HCT116 (cell line): Measurements from ENCODE around the gene MED26. TPM values are rescaled to one million over a fixed set of nuclear protein-coding genes. Genes with fewer than 3 reads are reported as not detected.

ENCODE experiments used
- ATAC-seq: fragments of 200-7000 bp; cut with Tn5 transposase; 2 replicates; pipeline ENCODE4 v1.9.1; 2020; ENCODE audit warnings: mild to moderate bottlenecking, moderate library complexity
- BruUV-seq: library from RNA; stranded (reverse); fragments of 400-500 nt; replicated peaks from 2 replicates; lab custom pipeline; 2021; lab: Mats Ljungman, UMichigan
- CTCF ChIA-PET: fragments of 300-600 bp; sonication (Branson Sonifier 250); formaldehyde crosslinking; loops from one replicate; lab custom pipeline; 2021; ENCODE audit warnings: antibody characterized with exemption; lab: Charles Lee
- POLR2A ChIA-PET: fragments of 300-600, 350-600 bp; sonication (Branson Sonifier 250); formaldehyde crosslinking; loops from one replicate; lab custom pipeline; 2021; ENCODE audit warnings: antibody characterized with exemption; lab: Charles Lee
- RAD21 ChIA-PET, 2 experiments: fragments of 300-600 bp; sonication (Branson Sonifier 250); formaldehyde crosslinking; loops; one replicate each; lab custom pipeline; 2023; ENCODE audit warnings: low total read pairs in 2 of 2; ENCODE audit not compliant: uncharacterized antibody in 2 of 2, unreplicated experiment in 2 of 2, low non-redundant PET in 1 of 2; lab: Charles Lee
- DNase-seq: peaks from one replicate; pipeline ENCODE4 v3.0.0-alpha.2; 2010; ENCODE audit warnings: low read depth, low spot score
- H2AFZ ChIP-seq: fragments of 200-600 bp; shearing (Covaris generic), sonication (generic); 2 replicates; pipeline ENCODE4 v1.6.1; 2017; ENCODE audit warnings: low read depth, mixed run types, mixed read lengths, antibody characterized with exemption, low read length; ENCODE audit not compliant: poor library complexity, severe bottlenecking
- H3K27ac ChIP-seq: 2 replicates; pipeline ENCODE4 v1.5.1; 2012; ENCODE audit warnings: low read depth, low read length
- H3K27me3 ChIP-seq: fragments of 200-600 bp; sonication (generic); 2 replicates; pipeline ENCODE4 v1.6.1; 2016; ENCODE audit warnings: mixed run types, low read length, mixed read lengths; ENCODE audit not compliant: insufficient read depth
- H3K36me3 ChIP-seq, 2 experiments: fragments of 200-500 bp in 1 of 2; fragments of 200-600 bp in 1 of 2; sonication (Bioruptor generic) in 1 of 2; sonication (generic) in 1 of 2; 2 replicates each; pipeline versions ENCODE4 v1.5.1 to v1.6.1; 2014 to 2016; ENCODE audit warnings: low read length in 2 of 2, inconsistent platforms in 1 of 2, mixed read lengths in 1 of 2, mixed run types in 1 of 2; ENCODE audit not compliant: insufficient read depth in 2 of 2, control insufficient read depth in 1 of 2
- H3K4me1 ChIP-seq, 2 experiments: fragments of 200-600 bp in 1 of 2; sonication (generic) in 1 of 2; 2 replicates each; pipeline versions ENCODE4 v1.5.1 to v1.6.1; 2012 to 2017; ENCODE audit warnings: low read length in 2 of 2, inconsistent platforms in 1 of 2, mild to moderate bottlenecking in 1 of 2, mixed read lengths in 1 of 2, mixed run types in 1 of 2, moderate library complexity in 1 of 2; ENCODE audit not compliant: insufficient read depth in 2 of 2, control insufficient read depth in 1 of 2
- H3K4me2 ChIP-seq: fragments of 200-600 bp; sonication (generic); 2 replicates; pipeline ENCODE4 v1.6.1; 2017; ENCODE audit warnings: mixed run types, low read length, mixed read lengths
- H3K4me3 ChIP-seq, 2 experiments: fragments of 200-600 bp in 1 of 2; sonication (generic) in 1 of 2; replicated peaks in 1 of 2; 2 replicates each; pipeline ENCODE4 v1.5.1; 2011 to 2016; ENCODE audit warnings: low read length in 2 of 2, control low read depth in 1 of 2, low read depth in 1 of 2, mild to moderate bottlenecking in 1 of 2, mixed read lengths in 1 of 2, mixed run types in 1 of 2
- H3K79me2 ChIP-seq: fragments of 200-600 bp; sonication (generic); 2 replicates; pipeline ENCODE4 v1.6.1; 2017; ENCODE audit warnings: mild to moderate bottlenecking, mixed run types, low read length, moderate library complexity, mixed read lengths; ENCODE audit not compliant: insufficient read depth
- H3K9ac ChIP-seq: fragments of 200-600 bp; sonication (generic); 2 replicates; pipeline ENCODE4 v1.6.1; 2016; ENCODE audit warnings: low read length, mixed read lengths
- H3K9me2 ChIP-seq: fragments of 200-600 bp; sonication (generic), shearing (Covaris generic); 2 replicates; pipeline ENCODE4 v1.6.1; 2017; ENCODE audit warnings: mixed run types, mild to moderate bottlenecking, moderate library complexity; ENCODE audit not compliant: insufficient read depth
- H3K9me3 ChIP-seq, 2 experiments: fragments of 200-500 bp in 1 of 2; fragments of 200-600 bp in 1 of 2; sonication (Bioruptor generic) in 1 of 2; sonication (generic) in 1 of 2; 2 replicates each; pipeline ENCODE4 v1.6.1; 2014 to 2017; ENCODE audit warnings: low read length in 2 of 2, mixed read lengths in 2 of 2, inconsistent platforms in 1 of 2, low read depth in 1 of 2, mild to moderate bottlenecking in 1 of 2, mixed run types in 1 of 2, moderate library complexity in 1 of 2; ENCODE audit not compliant: control insufficient read depth in 1 of 2, insufficient read depth in 1 of 2
- H4K20me1 ChIP-seq: fragments of 200-600 bp; sonication (generic), shearing (Covaris generic); 2 replicates; pipeline ENCODE4 v1.6.1; 2017; ENCODE audit warnings: mixed run types, mild to moderate bottlenecking, moderate library complexity; ENCODE audit not compliant: insufficient read depth
- CBX3 ChIP-seq: IDR thresholded peaks from 2 replicates; pipeline ENCODE4 v1.6.1; 2012; ENCODE audit warnings: low read depth
- CEBPB ChIP-seq: IDR thresholded peaks from 2 replicates; pipeline ENCODE4 v1.6.1; 2012; ENCODE audit warnings: low read depth
- EGR1 ChIP-seq: IDR thresholded peaks from 2 replicates; pipeline ENCODE4 v1.6.1; 2012; ENCODE audit warnings: low read depth
- EZH2 ChIP-seq: fragments of 200-600 bp; sonication (generic); IDR thresholded peaks from 2 replicates; pipeline ENCODE4 v1.6.1; 2017; ENCODE audit warnings: antibody characterized with exemption, mixed run types
- EZH2phosphoT487 ChIP-seq: fragments of 200-600 bp; IDR thresholded peaks from 2 replicates; pipeline ENCODE4 v1.6.1; 2018; ENCODE audit warnings: antibody characterized with exemption, borderline replicate concordance
- FOSL1 ChIP-seq: IDR thresholded peaks from 2 replicates; pipeline ENCODE4 v1.6.1; 2012; ENCODE audit warnings: low read depth
- JUND ChIP-seq: IDR thresholded peaks from 2 replicates; pipeline ENCODE4 v1.6.1; 2012
- MAX ChIP-seq: IDR thresholded peaks from 2 replicates; pipeline ENCODE4 v1.6.1; 2012
- POLR2A ChIP-seq: IDR thresholded peaks from 2 replicates; pipeline ENCODE4 v1.7.0; 2011; ENCODE audit warnings: borderline replicate concordance; ENCODE audit not compliant: insufficient read depth, insufficient read length; ENCODE audit errors: extremely low read depth
- REST ChIP-seq: IDR thresholded peaks from 2 replicates; pipeline ENCODE4 v1.6.1; 2012; ENCODE audit warnings: low read depth
- SIN3A ChIP-seq: IDR thresholded peaks from 2 replicates; pipeline ENCODE4 v1.6.1; 2012; ENCODE audit warnings: low read depth
- SRF ChIP-seq: IDR thresholded peaks from 2 replicates; pipeline ENCODE4 v1.6.1; 2012; ENCODE audit warnings: low read depth
- TCF7L2 ChIP-seq: IDR thresholded peaks from 2 replicates; pipeline ENCODE4 v1.7.0; 2011; ENCODE audit warnings: borderline replicate concordance, inconsistent platforms; ENCODE audit not compliant: insufficient read depth, insufficient read length; ENCODE audit errors: extremely low read depth
- YY1 ChIP-seq: IDR thresholded peaks from 2 replicates; pipeline ENCODE4 v1.6.1; 2011; ENCODE audit warnings: low read length, low read depth, moderate library complexity, mild to moderate bottlenecking; ENCODE audit not compliant: insufficient replicate concordance; ENCODE audit errors: extremely low read depth
- ZFX ChIP-seq: fragments of 450-650 bp; IDR thresholded peaks from 2 replicates; pipeline ENCODE4 v1.6.1; 2017
- ZNF274 ChIP-seq: fragments of 200-500 bp; sonication (Bioruptor generic); IDR thresholded peaks from 2 replicates; pipeline ENCODE4 v1.6.1; 2014; ENCODE audit warnings: mild to moderate bottlenecking, low read depth, low read length, inconsistent platforms
- intact Hi-C: fragments of 100-400 bp; cut with micrococcal nuclease; formaldehyde crosslinking; loops from 2 replicates; pipeline ENCODE4 v1.10.0; 2022
- total RNA-seq: library from RNA; stranded (reverse); gene quantifications from one replicate; pipeline ENCODE4 v1.2.1, GENCODE V29; 2021; ENCODE audit not compliant: unreplicated experiment
- TF ChIP-seq, protein P1 (sequence below), 3 experiments: fragments of 200-600 bp in 1 of 3; sonication (generic) in 1 of 3; IDR thresholded peaks in 2 of 3; conservative IDR thresholded peaks in 1 of 3; 2 replicates each; pipeline ENCODE4 v1.5.1; 2012 to 2017; ENCODE audit warnings: low read depth in 2 of 3, low read length in 2 of 3, antibody characterized with exemption in 1 of 3, borderline replicate concordance in 1 of 3, control low read depth in 1 of 3, mild to moderate bottlenecking in 1 of 3, mixed read lengths in 1 of 3, mixed run types in 1 of 3, moderate library complexity in 1 of 3; ENCODE audit not compliant: insufficient read depth in 1 of 3

Gene MED26
- total RNA-seq, 1 experiment from 2014 or later: 13.3 TPM

- TF ChIP-seq EGR1: no peak
- TF ChIP-seq, all 23 proteins: peak for 0
- ChIA-PET POLR2A (no interaction called here), CTCF (no interaction called here), RAD21 (no interaction called here)
- intact Hi-C loops: no loop called here
- Histone ChIP-seq H3K4me3 (no peak overlapping the region), H3K27ac (no peak overlapping the region), H3K36me3 (peaks cover 3 to 6% of the 10 kb centered on the region in 2 experiments; a peak in 2 of 4 replicates), H3K4me2 (no peak overlapping the region), H3K79me2 (peaks cover 99% of the 10 kb centered on the region), H3K27me3 (no peaks in the 10 kb centered on the region), H3K9me2 (no peaks in the 10 kb centered on the region), H3K9ac (no peak overlapping the region), H4K20me1 (0 out of 2 replicates have a peak, but pooled peaks cover 5% of the 10 kb centered on the region), H3K4me1 (0 out of 4 replicates have a peak, but pooled peaks cover 0 to 8% of the 10 kb centered on the region in 2 experiments), H2AFZ (no peak overlapping the region), H3K9me3 (no peaks in the 10 kb centered on the region)
- ATAC-seq (no peak), DNase-seq (no peak)
- BruUV-seq: no TSS peak
These were observed 8.5 kb downstream of the MED26 start for GRCh38 chr19:16619457-16619856.

DNA sequence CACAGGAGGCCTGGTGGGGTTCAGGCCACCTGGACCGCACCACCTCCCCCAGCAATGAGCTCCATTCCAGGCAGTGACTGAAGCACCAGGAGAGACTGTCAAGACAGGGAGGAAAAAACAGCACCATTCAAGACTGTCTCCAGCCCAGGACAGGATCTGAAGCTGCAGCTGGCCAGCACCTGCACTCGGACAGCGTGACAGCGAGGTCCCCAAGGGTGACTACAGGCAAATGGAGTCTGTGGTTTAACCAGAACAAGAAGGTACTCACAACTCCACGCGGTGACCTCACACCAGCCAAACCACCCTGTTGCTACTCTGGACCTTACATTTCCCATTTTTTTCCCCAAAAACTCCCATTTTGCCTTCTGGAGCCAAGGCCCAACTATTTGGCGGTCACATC is 9.8 kb downstream of the MED26 start:
- 0 out of 2 replicates have a peak, but pooled peaks cover 5% of the 10 kb centered on the region for H4K20me1 ChIP-seq
- TF ChIP-seq, protein P1, sequence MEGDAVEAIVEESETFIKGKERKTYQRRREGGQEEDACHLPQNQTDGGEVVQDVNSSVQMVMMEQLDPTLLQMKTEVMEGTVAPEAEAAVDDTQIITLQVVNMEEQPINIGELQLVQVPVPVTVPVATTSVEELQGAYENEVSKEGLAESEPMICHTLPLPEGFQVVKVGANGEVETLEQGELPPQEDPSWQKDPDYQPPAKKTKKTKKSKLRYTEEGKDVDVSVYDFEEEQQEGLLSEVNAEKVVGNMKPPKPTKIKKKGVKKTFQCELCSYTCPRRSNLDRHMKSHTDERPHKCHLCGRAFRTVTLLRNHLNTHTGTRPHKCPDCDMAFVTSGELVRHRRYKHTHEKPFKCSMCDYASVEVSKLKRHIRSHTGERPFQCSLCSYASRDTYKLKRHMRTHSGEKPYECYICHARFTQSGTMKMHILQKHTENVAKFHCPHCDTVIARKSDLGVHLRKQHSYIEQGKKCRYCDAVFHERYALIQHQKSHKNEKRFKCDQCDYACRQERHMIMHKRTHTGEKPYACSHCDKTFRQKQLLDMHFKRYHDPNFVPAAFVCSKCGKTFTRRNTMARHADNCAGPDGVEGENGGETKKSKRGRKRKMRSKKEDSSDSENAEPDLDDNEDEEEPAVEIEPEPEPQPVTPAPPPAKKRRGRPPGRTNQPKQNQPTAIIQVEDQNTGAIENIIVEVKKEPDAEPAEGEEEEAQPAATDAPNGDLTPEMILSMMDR (IDR thresholded peaks at IDR 0.05 in 2 of 3, conservative IDR thresholded peaks at IDR 0.05 in 1 of 3; ENCODE audit: borderline replicate concordance in 1 of 3, insufficient read depth in 1 of 3, low read depth in 2 of 3, low read length in 2 of 3): no peak
- TF ChIP-seq ZFX: no peak
- TF ChIP-seq EZH2phosphoT487: no peak
- no peak for TF ChIP-seq MAX
- TF ChIP-seq CBX3: no peak
- TF ChIP-seq YY1: no peak
- TF ChIP-seq FOSL1: no peak
- TF ChIP-seq JUND: no peak
- no peak for TF ChIP-seq CEBPB
- TF ChIP-seq TCF7L2: no peak
- TF ChIP-seq POLR2A: no peak
- no peak for TF ChIP-seq EZH2
- TF ChIP-seq SIN3A: no peak
- no peak for TF ChIP-seq REST
- TF ChIP-seq SRF: no peak
- TF ChIP-seq ZNF274: no peak

More for the DNA sequence above, 9.8 kb downstream of the MED26 start:
- POLR2A ChIA-PET: interaction anchor here (1.2 kb wide), 1 partner anchor 10 kb away, joined by 3 read pairs; the partner anchor contains the start of gene MED26
- no peaks in the 10 kb centered on the region for H3K9me3 ChIP-seq
- H3K4me2 ChIP-seq: no peak overlapping the region
- ATAC-seq (no peak), DNase-seq (no peak)
- H3K27me3 ChIP-seq: no peaks in the 10 kb centered on the region
- no peak overlapping the region for H3K9ac ChIP-seq
- peaks cover 2 to 3% of the 10 kb centered on the region in 2 experiments; a peak in 1 of 4 replicates for H3K36me3 ChIP-seq
- RAD21 ChIA-PET: no interaction called here
- CTCF ChIA-PET: no interaction called here
- no peaks in the 10 kb centered on the region for H3K9me2 ChIP-seq
- intact Hi-C loops: no loop called here
- H2AFZ ChIP-seq: no peak overlapping the region
- H3K79me2 ChIP-seq: peaks cover 99% of the 10 kb centered on the region
- no TSS peak for BruUV-seq
- no peak overlapping the region for H3K4me3 ChIP-seq
- H3K27ac ChIP-seq: no peak overlapping the region
- 0 out of 4 replicates have a peak, but pooled peaks cover 0 to 8% of the 10 kb centered on the region in 2 experiments for H3K4me1 ChIP-seq
